IPS-NIHi11 (cell line): Measurements from ENCODE around the gene SEMG1.

Experiments used
- DNase-seq: peaks from one replicate; pipeline ENCODE4 v3.0.0; 2012; ENCODE audit warnings: mixed read lengths, low spot score

Gene SEMG1

DNA sequence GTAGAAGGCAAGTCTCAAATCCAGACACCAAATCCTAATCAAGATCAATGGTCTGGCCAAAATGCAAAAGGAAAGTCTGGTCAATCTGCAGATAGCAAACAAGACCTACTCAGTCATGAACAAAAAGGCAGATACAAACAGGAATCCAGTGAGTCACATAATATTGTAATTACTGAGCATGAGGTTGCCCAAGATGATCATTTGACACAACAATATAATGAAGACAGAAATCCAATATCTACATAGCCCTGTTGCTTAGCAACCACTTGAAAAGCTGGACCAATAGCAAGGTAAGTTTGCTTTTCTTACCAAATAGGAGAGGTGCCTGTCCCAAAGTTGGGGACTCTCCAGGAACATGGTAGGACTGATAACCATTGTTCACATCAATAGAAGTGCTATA is 16.3 kb downstream of the SEMG1 start:
- DNase-seq = no peak

DNA sequence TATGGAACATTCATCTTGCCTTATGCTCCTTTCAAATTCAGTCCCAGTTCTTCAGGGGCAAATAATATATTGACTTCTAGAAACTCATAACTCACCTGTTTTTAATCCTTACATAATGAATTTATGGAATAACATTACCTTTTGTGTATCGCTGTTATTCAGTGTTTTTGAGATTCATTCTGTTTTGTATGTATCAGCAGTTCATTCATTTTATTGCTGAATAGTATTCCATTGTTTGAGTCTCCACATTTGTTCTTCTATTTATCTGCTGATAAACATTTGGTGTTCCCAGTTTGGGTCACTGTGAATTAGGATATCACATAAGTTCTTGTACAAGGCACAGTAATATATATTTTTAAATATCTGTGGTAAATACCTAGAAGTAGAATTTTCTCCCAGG is 19.5 kb downstream of the SEMG1 start:
- no peak for DNase-seq

DNA sequence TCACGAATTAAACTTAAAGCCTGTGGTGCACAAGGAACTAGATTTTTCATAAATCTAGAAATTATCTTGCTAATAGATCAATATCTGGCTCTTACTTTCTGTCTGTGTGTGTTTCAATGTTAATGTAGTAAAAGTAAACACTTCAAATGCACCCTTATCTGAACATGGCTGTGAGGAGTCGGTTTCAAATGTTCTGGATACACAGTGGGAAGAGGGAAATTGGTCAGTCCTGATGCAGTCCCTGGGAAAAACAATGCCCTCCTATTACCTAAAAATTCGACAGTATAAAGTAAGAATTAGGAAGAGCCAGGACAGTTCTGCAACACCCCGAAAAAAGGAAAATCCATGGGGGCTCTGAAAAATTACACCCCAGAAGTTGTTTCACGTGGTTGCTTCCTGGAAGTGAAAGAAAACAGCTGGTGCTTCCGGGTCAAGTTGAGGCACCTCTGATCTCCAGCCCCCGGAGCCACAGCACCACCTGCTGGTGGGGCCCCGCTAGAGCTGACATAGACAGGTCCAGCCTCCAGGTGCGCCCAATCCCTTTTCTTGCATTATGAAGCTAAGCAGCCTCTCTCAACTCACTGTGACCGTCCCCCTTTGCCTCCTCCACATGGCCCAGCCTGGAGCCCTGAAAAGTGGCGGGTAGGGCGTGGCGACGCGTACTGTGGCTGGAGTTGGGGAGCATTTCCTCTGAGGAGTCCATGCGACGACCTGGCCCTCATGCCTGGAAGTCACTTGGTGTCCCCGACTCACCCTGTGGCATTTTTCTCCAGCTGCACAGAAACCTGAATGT is 22.6 kb downstream of the SEMG1 start:
- peak; percentile 67 for DNase-seq

DNA sequence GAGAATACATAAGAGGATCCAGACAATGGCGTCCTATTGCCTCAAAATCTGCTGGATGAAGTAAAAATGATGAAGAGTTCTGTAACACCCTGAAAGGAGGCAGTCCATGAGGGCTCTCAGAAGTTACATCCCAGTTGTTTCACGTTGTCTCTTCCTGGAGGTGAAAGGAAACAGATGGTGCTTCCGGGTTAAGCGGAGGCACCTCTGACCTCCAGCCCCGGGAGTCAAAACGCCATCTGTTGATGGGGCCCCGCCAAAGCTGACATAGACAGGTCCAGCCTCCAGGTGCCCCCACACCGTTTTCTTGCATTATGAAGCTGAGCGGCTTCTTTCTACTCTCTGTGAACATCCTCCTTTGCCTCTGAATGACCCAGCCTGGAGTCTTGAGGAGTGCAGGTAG is 23.8 kb downstream of the SEMG1 start:
- no peak for DNase-seq

DNA sequence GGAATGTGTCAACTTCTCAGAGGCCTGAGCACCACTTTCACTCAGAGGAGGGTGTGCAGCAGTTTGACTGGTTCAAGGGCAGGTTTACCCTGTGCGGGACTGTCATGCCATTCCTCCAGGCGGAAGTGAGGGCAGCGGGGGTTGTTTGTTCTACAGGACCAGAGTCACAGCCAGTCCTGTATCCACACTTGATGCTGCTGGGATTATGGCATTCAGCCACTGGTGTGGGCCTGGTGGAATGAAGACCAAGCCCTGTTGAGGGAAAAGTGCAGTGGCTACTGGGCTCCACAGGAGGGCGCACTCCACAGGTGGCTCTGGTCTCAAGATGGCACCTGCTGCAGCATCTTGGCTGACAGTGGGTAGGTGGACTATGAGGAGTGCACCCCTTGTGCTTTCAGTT is 29.2 kb downstream of the SEMG1 start:
- peak; percentile 63 for DNase-seq

DNA sequence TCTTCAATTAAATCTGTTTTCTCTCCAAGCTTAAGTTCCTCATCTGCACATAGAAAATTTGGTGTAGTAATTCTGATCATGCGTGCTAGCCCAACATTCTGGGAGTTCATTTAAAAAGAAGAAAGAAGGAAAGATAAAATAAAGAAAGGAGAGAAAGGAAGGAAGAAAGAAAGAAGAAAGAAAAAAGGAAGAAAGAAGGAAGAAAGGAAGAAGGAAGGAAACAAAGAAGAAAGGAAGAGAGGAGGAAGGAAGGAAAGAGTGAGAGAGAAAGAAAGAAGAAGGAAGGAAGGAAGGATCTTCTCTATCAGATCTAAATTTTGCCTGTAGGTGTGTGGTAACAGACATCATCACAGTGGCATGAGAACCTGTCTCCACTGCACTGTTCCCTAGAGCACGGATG is 31.3 kb downstream of the SEMG1 start:
- DNase-seq = no peak

DNA sequence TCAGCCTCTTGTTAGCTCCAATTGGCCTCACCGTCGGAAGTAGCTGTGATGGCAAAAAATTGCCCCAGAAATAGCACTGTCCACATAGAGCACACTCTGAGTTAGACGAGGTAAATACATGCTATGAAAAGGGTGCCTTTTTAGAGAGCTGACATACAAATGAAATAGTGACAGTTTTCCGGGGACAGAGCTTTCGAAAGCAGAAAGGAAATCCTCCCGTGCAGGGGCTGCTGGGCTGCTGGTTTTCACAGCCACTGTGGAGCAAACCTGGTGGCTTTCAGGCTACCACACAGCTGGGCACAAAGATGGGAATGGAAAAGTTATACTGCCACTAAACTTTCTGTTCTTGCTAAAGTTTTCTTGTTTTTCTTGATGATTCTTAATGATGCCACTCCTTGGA is 39.3 kb downstream of the SEMG1 start:
- DNase-seq = no peak

DNA sequence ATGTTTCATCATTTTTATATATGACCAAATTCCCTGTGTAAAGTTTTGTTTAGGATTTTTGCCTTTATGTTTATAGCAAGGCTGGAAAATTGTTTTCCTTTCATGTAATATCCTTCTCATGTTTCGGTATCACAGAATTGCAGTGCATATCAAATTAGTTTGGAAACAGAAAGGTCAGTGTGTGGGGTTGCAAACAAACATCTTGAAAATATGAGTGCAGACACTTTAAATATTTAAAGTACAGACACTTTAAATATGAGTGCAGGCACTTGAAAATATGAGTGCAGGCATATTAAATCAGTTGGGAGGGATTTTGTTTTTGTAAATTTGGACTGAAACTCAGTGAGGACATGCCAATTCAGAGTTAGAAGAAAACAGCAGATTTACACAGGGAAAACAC is 41.0 kb downstream of the SEMG1 start:
- no peak for DNase-seq

DNA sequence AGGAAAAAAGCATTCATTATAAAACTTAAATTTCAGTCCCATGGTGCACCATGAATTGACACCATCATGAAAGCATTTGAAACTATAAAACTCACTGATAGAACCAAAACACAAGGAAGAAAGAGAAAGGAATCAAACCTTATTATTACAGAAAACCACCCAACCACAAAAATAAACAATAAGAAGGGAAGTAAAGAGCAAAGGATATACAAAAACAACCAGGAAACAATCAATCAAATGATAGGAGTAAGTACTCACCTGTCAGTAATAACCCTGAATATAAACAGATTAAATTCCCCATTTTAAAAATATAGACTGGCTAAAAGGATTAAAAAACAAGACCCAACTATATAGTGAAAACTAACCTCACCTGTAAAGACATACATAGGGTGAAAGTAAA is 41.8 kb downstream of the SEMG1 start:
- no peak for DNase-seq

DNA sequence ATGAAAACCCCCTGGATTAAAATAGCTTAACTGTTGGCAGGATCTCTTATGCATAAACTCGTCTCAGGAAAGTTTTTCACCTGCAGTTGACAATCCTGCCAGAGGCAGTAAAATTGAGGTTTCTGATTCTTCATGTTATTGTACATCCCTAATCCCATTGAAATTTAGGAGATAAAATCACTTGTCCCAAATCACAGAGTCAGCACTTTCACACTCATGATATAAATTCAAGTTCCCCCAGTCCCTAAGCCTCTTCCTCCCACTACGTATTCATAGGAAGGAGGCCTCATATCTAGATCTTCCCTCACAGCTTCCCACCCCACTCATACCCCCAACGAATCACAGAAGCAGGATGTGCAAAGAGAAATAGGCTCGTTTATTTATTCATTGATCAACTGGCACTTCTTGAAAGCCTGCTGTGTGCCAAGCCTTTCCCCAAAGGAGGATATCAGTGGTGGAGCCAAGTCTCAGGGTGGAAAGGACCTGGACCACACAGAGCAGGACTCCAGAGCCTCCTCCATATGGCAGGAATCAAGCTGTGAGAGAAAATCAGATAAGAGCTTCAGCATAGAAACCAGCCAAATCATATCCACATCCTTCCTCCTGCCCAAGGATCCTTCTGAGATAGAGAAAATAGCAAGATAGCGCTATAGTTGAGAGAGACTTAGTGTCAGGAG is 45.2 kb downstream of the SEMG1 start:
- DNase-seq = no peak

DNA sequence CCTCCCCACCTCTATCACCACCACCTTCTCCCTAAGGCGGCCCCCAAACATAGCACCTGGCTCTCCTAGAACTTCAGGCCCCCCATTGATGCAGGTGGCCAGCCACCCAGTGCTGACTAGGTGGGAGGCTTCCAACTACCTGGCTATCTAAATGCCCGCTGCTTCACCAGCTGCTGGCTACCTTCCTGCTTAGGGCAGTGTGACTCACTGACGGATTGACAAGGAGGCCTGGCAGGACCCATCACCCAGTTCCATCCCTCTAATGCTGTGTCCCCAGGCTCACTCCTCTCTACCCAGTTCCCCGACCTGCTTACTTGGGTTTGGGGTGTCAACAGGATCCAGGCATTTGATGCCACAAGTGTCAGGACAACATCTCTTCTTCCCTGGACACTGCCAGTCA is 46.4 kb downstream of the SEMG1 start:
- DNase-seq = no peak

DNA sequence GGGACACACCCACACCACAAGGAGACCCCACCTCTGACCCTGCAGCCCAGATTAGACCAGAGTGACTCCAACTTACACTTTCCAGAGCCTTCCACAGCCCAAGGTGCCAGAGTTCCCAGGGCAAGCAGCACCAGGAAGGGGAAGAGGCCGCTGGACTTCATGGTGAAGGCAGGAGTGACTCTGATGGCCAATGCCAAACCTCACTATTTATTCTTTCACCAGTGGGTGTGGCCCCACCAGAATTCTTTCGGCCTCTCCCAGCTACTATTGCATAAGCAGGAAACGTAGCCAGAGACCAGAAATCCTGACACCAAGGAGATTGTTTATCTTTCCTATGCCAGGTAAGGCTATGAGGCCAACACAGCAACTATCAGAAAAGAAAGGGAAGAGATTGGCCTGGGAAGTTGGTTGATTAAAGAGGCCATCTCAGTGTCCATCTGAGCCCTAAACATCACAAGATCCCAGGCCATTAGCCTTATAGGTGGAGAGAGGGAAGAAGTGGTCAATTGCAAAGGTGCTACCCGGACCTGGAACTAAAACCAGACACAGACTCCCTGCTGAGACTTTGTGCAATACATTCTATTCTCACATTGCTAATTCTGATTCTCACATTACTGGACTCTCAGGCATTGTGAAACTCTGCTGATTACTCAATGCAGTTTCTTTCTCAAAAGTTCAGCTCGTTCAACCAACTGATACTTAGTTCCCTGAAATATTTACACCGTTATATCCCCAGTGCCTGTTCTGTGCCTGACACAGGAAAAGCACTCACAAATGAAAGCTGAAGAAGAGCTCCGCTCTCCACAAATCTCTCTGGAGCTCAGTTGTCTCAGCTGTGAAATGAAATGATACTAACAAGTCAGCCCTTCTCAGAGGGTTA is 47.8 kb downstream of the SEMG1 start, which contains the start of gene SLPI:
Gene SLPI (minus strand): TSS at position 182 of the 880 bp plus-strand sequence. CDS start 21 bp downstream, at position 161.
- peak; percentile 27 for DNase-seq

DNA sequence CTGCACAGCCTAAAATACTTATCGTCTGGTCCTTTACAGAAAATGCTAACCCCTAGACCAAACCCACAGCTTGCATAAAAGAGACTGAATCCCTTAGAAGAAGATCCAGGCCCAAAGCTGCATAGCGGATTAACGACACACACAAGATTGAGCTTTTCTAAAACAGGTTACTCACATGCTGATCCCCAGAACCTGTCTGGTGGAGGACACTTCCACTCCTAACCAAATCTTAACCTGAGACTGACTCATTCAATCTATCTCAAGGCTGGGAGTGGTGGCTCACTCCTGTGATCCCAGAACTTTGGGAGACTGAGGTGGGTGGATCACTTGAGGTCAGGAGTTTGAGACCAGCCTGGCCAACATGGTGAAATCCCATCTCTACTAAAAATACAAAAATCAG is 50.3 kb downstream of the SEMG1 start:
- DNase-seq = no peak

DNA sequence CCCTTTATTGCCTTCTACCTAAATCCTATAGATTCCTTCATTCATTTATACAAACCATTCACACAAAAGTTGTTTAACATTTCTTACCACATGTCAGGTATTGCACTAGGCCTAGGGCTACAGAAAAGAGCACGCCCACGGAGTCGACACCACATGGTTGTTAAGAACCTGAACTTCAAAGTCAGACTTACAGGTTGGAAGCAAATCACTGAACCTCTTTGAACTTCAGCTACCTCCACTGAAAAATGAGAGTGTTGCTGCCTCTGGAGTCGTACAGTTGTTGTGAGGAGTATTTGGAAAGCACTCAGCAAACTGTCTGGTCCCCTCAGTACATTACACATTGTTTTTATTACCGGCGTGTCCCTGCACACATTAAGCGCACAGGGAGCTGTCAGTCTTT is 50.9 kb downstream of the SEMG1 start:
- DNase-seq = no peak

DNA sequence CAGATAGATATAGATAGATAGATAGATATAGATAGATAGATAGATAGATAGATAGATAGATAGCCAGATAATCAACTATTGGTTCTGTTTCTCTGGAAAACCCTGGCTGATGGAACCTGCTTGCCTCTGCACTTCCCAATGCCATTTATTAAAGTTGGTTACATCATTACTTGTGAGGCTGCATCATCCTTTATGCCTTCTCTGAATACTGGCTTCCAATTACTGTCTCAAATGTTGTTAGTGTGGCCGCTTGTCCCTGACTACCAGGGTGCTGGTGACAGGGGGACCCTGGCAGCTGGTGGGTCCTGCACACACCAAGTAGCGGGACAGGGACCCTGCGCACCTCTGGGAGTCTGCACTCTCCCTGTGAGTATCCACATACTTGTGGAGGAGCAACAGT is 51.4 kb downstream of the SEMG1 start:
- DNase-seq = no peak

DNA sequence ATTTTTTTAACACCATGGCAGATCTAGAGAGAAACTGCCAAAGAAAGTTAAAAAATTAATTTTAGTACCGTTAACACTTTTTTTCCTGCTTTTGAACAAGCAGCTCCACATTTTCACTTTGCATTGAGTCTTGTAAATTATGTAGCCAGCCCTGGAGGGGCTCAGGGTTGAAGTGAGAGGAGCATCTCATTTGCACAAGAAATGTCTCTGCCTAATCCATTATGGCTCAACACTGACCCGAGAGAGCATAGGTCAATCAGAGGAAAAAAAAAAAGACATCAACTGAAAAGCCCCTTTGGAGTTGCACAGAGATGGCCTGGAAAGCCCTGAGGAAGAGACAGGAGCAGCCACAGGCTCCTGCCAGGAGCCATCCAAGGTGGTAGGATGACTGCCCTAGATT is 51.8 kb downstream of the SEMG1 start:
- no peak for DNase-seq
